Measurements from ENCODE around the gene NOS3. TPM values are rescaled to one million over a fixed set of nuclear protein-coding genes. Genes with fewer than 3 reads are reported as not detected.

The NOS3 gene
- total and polyA plus RNA-seq, 2 experiments from 2014 or later, result 2.6 to 6.1 TPM

GRCh38 chr7:150981644-150982043, 9.2 kb upstream of the NOS3 start:
- Mint-ChIP-seq H3K27ac (no peak overlapping the region), H3K36me3 (ENCODE audit: low read depth) (no peaks in the 10 kb centered on the region; the same call in 2 of the 3 replicates), H3K9me3 (peaks cover 3% of the 10 kb centered on the region; the same call in 2 of the 3 replicates), H3K4me3 (no peak overlapping the region), H3K4me1 (peaks cover 33% of the 10 kb centered on the region), H3K27me3 (ENCODE audit: insufficient read depth, low read depth, poor library complexity) (peaks cover 31% of the 10 kb centered on the region)
- peaks cover 24% of the 10 kb centered on the region for H3K4me1 ChIP-seq (ENCODE audit: insufficient read depth)
- no peak overlapping the region for H3K4me3 ChIP-seq
- no peak overlapping the region for H2AFZ ChIP-seq
- no peaks in the 10 kb centered on the region for H3F3A ChIP-seq (replicated peaks; ENCODE audit: low read depth)
- no peak for TF ChIP-seq JUNB (IDR thresholded peaks at IDR 0.05; ENCODE audit: unreplicated experiment)
- no peak for TF ChIP-seq ZNF114 (CRISPR knock-in tag; IDR thresholded peaks at IDR 0.05)
- no peak for TF ChIP-seq NANOG (IDR thresholded peaks at IDR 0.05; ENCODE audit: borderline replicate concordance)
- TF ChIP-seq REST (IDR thresholded peaks at IDR 0.05; ENCODE audit: unreplicated experiment), result no peak
- no peak for TF ChIP-seq ETS1 (IDR thresholded peaks at IDR 0.05)
- TF ChIP-seq POLR2AphosphoS5 (IDR thresholded peaks at IDR 0.05; ENCODE audit: low read depth), result no peak
- TF ChIP-seq CREB1 (CRISPR knock-in tag; IDR thresholded peaks at IDR 0.05; ENCODE audit: low read depth), result no peak
- TF ChIP-seq ZNF331 (CRISPR knock-in tag; IDR thresholded peaks at IDR 0.05; ENCODE audit: low read depth), result no peak
- no peak for TF ChIP-seq EZH2 (IDR thresholded peaks at IDR 0.05; ENCODE audit: low read depth, unreplicated experiment)
- no peak for TF ChIP-seq EZH2phosphoT487 (IDR thresholded peaks at IDR 0.05; ENCODE audit: unreplicated experiment)
- TF ChIP-seq STAT1 (IDR thresholded peaks at IDR 0.05; ENCODE audit: unreplicated experiment), result no peak
- no peak for TF ChIP-seq CTCF (conservative IDR thresholded peaks at IDR 0.05; ENCODE audit: low read depth in 2 of 2)
- no peak for TF ChIP-seq ZNF462 (CRISPR knock-in tag; IDR thresholded peaks at IDR 0.05)
- no peaks in the 10 kb centered on the region for H4K20me1 ChIP-seq (replicated peaks; ENCODE audit: insufficient read depth)
- H3K4me2 ChIP-seq, result no peak overlapping the region
- no peak overlapping the region for H3K27ac ChIP-seq (ENCODE audit: low read depth)
- no peaks in the 10 kb centered on the region for H3K36me3 ChIP-seq (ENCODE audit: insufficient read depth)
- ATAC-seq (no peak), DNase-seq (ENCODE audit: low spot score) (no peak)
- H3K79me2 ChIP-seq (replicated peaks; ENCODE audit: insufficient read depth), result no peaks in the 10 kb centered on the region
- no peaks in the 10 kb centered on the region for H3K9me2 ChIP-seq (ENCODE audit: insufficient read depth)
- peaks cover 36% of the 10 kb centered on the region for H3K27me3 ChIP-seq (ENCODE audit: insufficient read depth)

Data from GM23338 (cell line).